ENCODE results near the gene TBC1D1. TPM values are rescaled to one million over a fixed set of nuclear protein-coding genes. Genes with fewer than 3 reads are reported as not detected.

The TBC1D1 gene
- total RNA-seq, 1 donor from 2014 or later = 54.5 TPM

GRCh38 chr4:37936889-37937498, 46.1 kb downstream of the TBC1D1 start:
- Histone ChIP-seq H2AFZ (ENCODE audit: low read depth, low read length) (no peak overlapping the region), H3K4me3 (ENCODE audit: insufficient read depth, low read depth, low read length) (no peak overlapping the region), H3K9me3 (ENCODE audit: insufficient read depth, low read depth, low read length) (no peaks in the 10 kb centered on the region), H3K36me3 (ENCODE audit: insufficient read depth, low read length) (no peaks in the 10 kb centered on the region), H3K27ac (ENCODE audit: low read depth, low read length) (no peak overlapping the region), H3K9ac (ENCODE audit: low read length) (no peak overlapping the region), H4K20me1 (ENCODE audit: insufficient read depth, low read length) (no peaks in the 10 kb centered on the region), H3K27me3 (ENCODE audit: insufficient read depth, low read length) (no peaks in the 10 kb centered on the region), H3K79me2 (ENCODE audit: insufficient read depth, low read length) (no peaks in the 10 kb centered on the region), H3K4me1 (ENCODE audit: insufficient read depth, low read length) (peaks cover 6% of the 10 kb centered on the region), H3K4me2 (ENCODE audit: low read length) (no peak overlapping the region)
- H3K9me3 Mint-ChIP-seq (ENCODE audit: unreplicated experiment) = peaks cover 6% of the 10 kb centered on the region
- TF ChIP-seq CTCF (IDR thresholded peaks at IDR 0.05; ENCODE audit: insufficient read depth, low read depth, low read length) = no peak
- TF ChIP-seq EZH2 (IDR thresholded peaks at IDR 0.05; ENCODE audit: insufficient read depth, low read length) = no peak
- DNase-seq (ENCODE audit: low read depth) (no peak), FAIRE-seq (no peak)
- no peak overlapping the region for H3K27ac Mint-ChIP-seq (ENCODE audit: unreplicated experiment)
- H3K4me3 Mint-ChIP-seq (ENCODE audit: unreplicated experiment) = no peak overlapping the region
- peaks cover 1% of the 10 kb centered on the region for H3K4me1 Mint-ChIP-seq (ENCODE audit: low read depth, unreplicated experiment)
- no peaks in the 10 kb centered on the region for H3K36me3 Mint-ChIP-seq (ENCODE audit: low read depth, unreplicated experiment)
- peaks cover 15% of the 10 kb centered on the region for H3K27me3 Mint-ChIP-seq (ENCODE audit: low read depth, unreplicated experiment)

DNA sequence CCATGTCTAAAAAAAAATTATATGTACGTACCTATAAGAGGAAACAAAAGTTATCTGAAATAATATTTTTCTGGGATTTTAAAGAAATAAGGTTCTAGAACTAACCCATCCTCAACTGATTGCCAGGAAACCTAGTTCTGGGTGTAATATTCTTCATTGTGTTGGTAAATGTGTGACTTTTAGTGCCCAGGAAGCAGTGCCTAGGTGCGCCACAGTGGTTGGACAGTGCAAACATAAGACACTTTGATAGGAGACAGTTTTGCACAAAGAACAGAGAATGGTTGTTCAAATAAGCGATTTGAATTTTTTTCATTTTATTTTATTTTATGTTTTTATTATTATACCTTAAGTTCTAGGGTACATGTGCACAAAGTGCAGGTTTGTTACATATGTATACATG, 47.3 kb downstream of the TBC1D1 start:
- no peak overlapping the region for H3K4me3 Mint-ChIP-seq (ENCODE audit: unreplicated experiment)
- H3K27me3 Mint-ChIP-seq (ENCODE audit: low read depth, unreplicated experiment) = peaks cover 16% of the 10 kb centered on the region
- Histone ChIP-seq H3K9ac (ENCODE audit: low read length) (no peak overlapping the region), H2AFZ (ENCODE audit: low read depth, low read length) (no peak overlapping the region), H3K36me3 (ENCODE audit: insufficient read depth, low read length) (no peaks in the 10 kb centered on the region), H3K27ac (ENCODE audit: low read depth, low read length) (no peak overlapping the region), H3K4me3 (ENCODE audit: insufficient read depth, low read depth, low read length) (no peak overlapping the region), H3K4me2 (ENCODE audit: low read length) (no peak overlapping the region), H3K9me3 (ENCODE audit: insufficient read depth, low read depth, low read length) (no peaks in the 10 kb centered on the region), H4K20me1 (ENCODE audit: insufficient read depth, low read length) (no peaks in the 10 kb centered on the region), H3K79me2 (ENCODE audit: insufficient read depth, low read length) (no peaks in the 10 kb centered on the region), H3K4me1 (ENCODE audit: insufficient read depth, low read length) (no peaks in the 10 kb centered on the region), H3K27me3 (ENCODE audit: insufficient read depth, low read length) (no peaks in the 10 kb centered on the region)
- FAIRE-seq (no peak), DNase-seq (ENCODE audit: low read depth) (no peak)
- no peak overlapping the region for H3K27ac Mint-ChIP-seq (ENCODE audit: unreplicated experiment)
- H3K9me3 Mint-ChIP-seq (ENCODE audit: unreplicated experiment) = peaks cover 9% of the 10 kb centered on the region
- TF ChIP-seq EZH2 (IDR thresholded peaks at IDR 0.05; ENCODE audit: insufficient read depth, low read length) = no peak
- TF ChIP-seq CTCF (IDR thresholded peaks at IDR 0.05; ENCODE audit: insufficient read depth, low read depth, low read length) = no peak
- no peaks in the 10 kb centered on the region for H3K4me1 Mint-ChIP-seq (ENCODE audit: low read depth, unreplicated experiment)
- H3K36me3 Mint-ChIP-seq (ENCODE audit: low read depth, unreplicated experiment) = no peaks in the 10 kb centered on the region

DNA sequence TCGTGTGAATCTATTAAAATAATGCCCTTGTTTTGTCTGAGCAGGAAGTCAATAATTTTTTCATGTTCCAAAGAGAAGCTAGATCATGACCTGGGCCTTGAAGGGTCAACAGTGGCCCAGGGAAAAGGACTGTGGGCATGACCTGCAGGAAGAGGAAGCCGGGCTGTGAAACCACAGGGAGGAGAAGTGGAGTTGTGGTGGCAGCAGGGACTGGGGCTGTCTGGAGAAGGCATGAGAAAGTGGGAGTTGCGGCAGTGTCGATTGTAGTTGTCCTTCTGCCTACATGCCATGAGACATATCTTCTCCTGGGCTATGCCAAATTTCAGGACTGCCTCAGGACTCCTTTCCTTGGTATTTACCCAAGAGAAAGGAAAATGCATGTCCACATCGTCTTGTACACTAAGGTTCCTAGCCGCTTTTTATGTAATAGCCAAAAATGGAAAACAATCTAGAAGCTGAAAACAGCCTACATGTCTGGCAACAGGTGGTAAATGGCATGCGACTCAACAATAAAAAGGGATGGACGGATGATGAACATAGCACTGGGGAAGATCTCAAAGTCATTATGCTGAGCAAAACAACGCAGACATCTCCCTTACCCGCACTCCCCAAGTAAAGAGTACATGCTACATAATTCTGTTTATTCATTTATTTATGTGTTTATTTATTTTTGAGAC, 55.8 kb downstream of the TBC1D1 start:
- Histone ChIP-seq H3K27ac (ENCODE audit: low read depth, low read length) (no peak overlapping the region), H3K4me3 (ENCODE audit: insufficient read depth, low read depth, low read length) (no peak overlapping the region), H3K27me3 (ENCODE audit: insufficient read depth, low read length) (no peaks in the 10 kb centered on the region), H4K20me1 (ENCODE audit: insufficient read depth, low read length) (no peaks in the 10 kb centered on the region), H3K79me2 (ENCODE audit: insufficient read depth, low read length) (no peaks in the 10 kb centered on the region), H3K4me2 (ENCODE audit: low read length) (no peak overlapping the region), H3K36me3 (ENCODE audit: insufficient read depth, low read length) (no peaks in the 10 kb centered on the region), H3K9me3 (ENCODE audit: insufficient read depth, low read depth, low read length) (no peaks in the 10 kb centered on the region), H2AFZ (ENCODE audit: low read depth, low read length) (no peak overlapping the region), H3K9ac (ENCODE audit: low read length) (no peak overlapping the region), H3K4me1 (ENCODE audit: insufficient read depth, low read length) (no peaks in the 10 kb centered on the region)
- FAIRE-seq (no peak), DNase-seq (ENCODE audit: low read depth) (no peak)
- no peak for TF ChIP-seq EZH2 (IDR thresholded peaks at IDR 0.05; ENCODE audit: insufficient read depth, low read length)
- TF ChIP-seq CTCF (IDR thresholded peaks at IDR 0.05; ENCODE audit: insufficient read depth, low read depth, low read length) = no peak
- Mint-ChIP-seq H3K9me3 (ENCODE audit: unreplicated experiment) (peaks cover 9% of the 10 kb centered on the region), H3K4me1 (ENCODE audit: low read depth, unreplicated experiment) (peaks cover 12% of the 10 kb centered on the region), H3K36me3 (ENCODE audit: low read depth, unreplicated experiment) (no peaks in the 10 kb centered on the region), H3K27me3 (ENCODE audit: low read depth, unreplicated experiment) (peaks cover 7% of the 10 kb centered on the region), H3K27ac (ENCODE audit: unreplicated experiment) (no peak overlapping the region), H3K4me3 (ENCODE audit: unreplicated experiment) (no peak overlapping the region)

Measured in astrocyte (in vitro differentiated cells and primary cell).